Endothelial cell of umbilical vein (primary cell): ENCODE results near the gene TACSTD2. TPM values are rescaled to one million over a fixed set of nuclear protein-coding genes. Genes with fewer than 3 reads are reported as not detected.

Experiments
- BruUV-seq: library from RNA; stranded (reverse); fragments of 400-500 nt; replicated peaks from 2 replicates; lab custom pipeline; 2021; lab: Mats Ljungman, UMichigan
- CTCF ChIA-PET: fragments of 300-600, 350-600 bp; sonication (Branson Sonifier 250); formaldehyde crosslinking; loops from one replicate; lab custom pipeline; 2021; ENCODE audit warnings: antibody characterized with exemption, inconsistent platforms; lab: Charles Lee
- POLR2A ChIA-PET: fragments of 300-600, 350-600 bp; sonication (Branson Sonifier 250); formaldehyde crosslinking; loops from one replicate; lab custom pipeline; 2021; ENCODE audit warnings: antibody characterized with exemption, inconsistent platforms; lab: Charles Lee
- DNase-seq: peaks from one replicate; pipeline ENCODE4 v3.0.0-alpha.2; 2011; ENCODE audit warnings: low read depth, low spot score
- FAIRE-seq: peaks from 2 replicates; lab custom pipeline; 2011; peaks lifted over from hg19 to GRCh38; lab: Jason Lieb, UNC
- H2AFZ ChIP-seq: 2 replicates; pipeline ENCODE4 v1.6.0; 2012; ENCODE audit warnings: low read depth, low read length, control low read depth, inconsistent platforms
- H3K27ac ChIP-seq: 2 replicates; pipeline ENCODE4 v1.5.1; 2011; ENCODE audit warnings: low read depth, mild to moderate bottlenecking, control low read depth, low read length, moderate library complexity; ENCODE audit not compliant: insufficient read depth
- H3K27me3 ChIP-seq, 2 experiments: 2 replicates each; pipeline versions ENCODE4 v1.6.0 to v1.6.1; 2011; ENCODE audit warnings: low read length in 2 of 2, mixed read lengths in 1 of 2; ENCODE audit not compliant: control insufficient read depth in 2 of 2, insufficient read depth in 2 of 2
- H3K36me3 ChIP-seq, 2 experiments: 2 replicates in 1 of 2; 3 replicates in 1 of 2; pipeline ENCODE4 v1.5.1; 2011; ENCODE audit warnings: low read length in 2 of 2, mild to moderate bottlenecking in 1 of 2, moderate library complexity in 1 of 2; ENCODE audit not compliant: control insufficient read depth in 2 of 2, insufficient read depth in 2 of 2; ENCODE audit errors: extremely low read depth in 1 of 2
- H3K4me1 ChIP-seq: 3 replicates; pipeline ENCODE4 v1.5.1; 2011; ENCODE audit warnings: mild to moderate bottlenecking, low read length; ENCODE audit not compliant: control insufficient read depth, insufficient read depth; ENCODE audit errors: extremely low read depth
- H3K4me2 ChIP-seq: 2 replicates; pipeline ENCODE4 v1.6.1; 2011; ENCODE audit warnings: low read length, control low read depth, mixed read lengths; ENCODE audit not compliant: insufficient read depth
- H3K4me3 ChIP-seq, 3 experiments: fragments of 200-600 bp in 1 of 3; sonication (generic), shearing (Covaris generic) in 1 of 3; replicated peaks in 1 of 3; 2 replicates each; pipeline ENCODE4 v1.5.1; 2011 to 2016; ENCODE audit warnings: control low read depth in 3 of 3, low read length in 3 of 3, mild to moderate bottlenecking in 2 of 3, inconsistent platforms in 1 of 3, low read depth in 1 of 3, moderate library complexity in 1 of 3; ENCODE audit not compliant: insufficient read depth in 1 of 3
- H3K79me2 ChIP-seq: 2 replicates; pipeline ENCODE4 v1.6.0; 2012; ENCODE audit warnings: low read length, inconsistent platforms; ENCODE audit not compliant: control insufficient read depth, insufficient read depth
- H3K9ac ChIP-seq: replicated peaks from 2 replicates; pipeline ENCODE3; 2011; ENCODE audit warnings: low read length, control low read depth; ENCODE audit not compliant: insufficient read depth; ENCODE audit errors: extremely low read depth
- H3K9me1 ChIP-seq: replicated peaks from 3 replicates; pipeline ENCODE4 v1.6.0; 2011; ENCODE audit warnings: mild to moderate bottlenecking, low read length; ENCODE audit not compliant: control insufficient read depth, insufficient read depth; ENCODE audit errors: extremely low read depth
- H3K9me3 ChIP-seq: replicated peaks from 2 replicates; pipeline ENCODE4 v1.5.1; 2012; ENCODE audit warnings: low read length, inconsistent platforms; ENCODE audit not compliant: control insufficient read depth, insufficient read depth
- H4K20me1 ChIP-seq: replicated peaks from 2 replicates; pipeline ENCODE3; 2011; ENCODE audit warnings: mild to moderate bottlenecking, low read length; ENCODE audit not compliant: control insufficient read depth, insufficient read depth; ENCODE audit errors: extremely low read depth
- CTCF ChIP-seq, 2 donors: IDR thresholded peaks; 1 replicate in 1 of 2; 2 replicates in 1 of 2; pipeline ENCODE4 v1.5.1; 2011; ENCODE audit warnings: low read length in 2 of 2, mild to moderate bottlenecking in 2 of 2, moderate library complexity in 2 of 2, control low read depth in 1 of 2, inconsistent platforms in 1 of 2, low read depth in 1 of 2; ENCODE audit not compliant: insufficient read depth in 1 of 2; ENCODE audit errors: extremely low read depth in 1 of 2
- EZH2 ChIP-seq: IDR thresholded peaks from 2 replicates; pipeline ENCODE4 v1.6.1; 2012; ENCODE audit warnings: borderline replicate concordance, low read depth, mild to moderate bottlenecking, moderate library complexity, low read length, inconsistent platforms; ENCODE audit not compliant: severe bottlenecking
- FOS ChIP-seq: IDR thresholded peaks from 2 replicates; pipeline ENCODE4 v1.6.1; 2011; ENCODE audit warnings: mild to moderate bottlenecking, low read length, moderate library complexity, borderline replicate concordance; ENCODE audit not compliant: insufficient read depth
- GATA2 ChIP-seq: IDR thresholded peaks from 2 replicates; pipeline ENCODE4 v1.7.0; 2011; ENCODE audit warnings: low read depth, mild to moderate bottlenecking, moderate library complexity, mixed read lengths, low read length; ENCODE audit not compliant: insufficient read length, insufficient read depth
- JUN ChIP-seq: IDR thresholded peaks from 2 replicates; pipeline ENCODE4 v1.6.1; 2011; ENCODE audit warnings: borderline replicate concordance, low read depth; ENCODE audit not compliant: insufficient read length, insufficient read depth
- MAX ChIP-seq: IDR thresholded peaks from 2 replicates; pipeline ENCODE4 v1.6.1; 2011; ENCODE audit not compliant: insufficient read depth, insufficient read length
- MYC ChIP-seq: IDR thresholded peaks from one replicate; pipeline ENCODE4 v1.6.1; 2011; ENCODE audit warnings: mild to moderate bottlenecking, low read depth, low read length
- POLR2A ChIP-seq: IDR thresholded peaks from 2 replicates; pipeline ENCODE4 v1.6.1; 2012; ENCODE audit warnings: low read depth, mild to moderate bottlenecking, control low read depth, low read length
- POLR2AphosphoS5 ChIP-seq: IDR thresholded peaks from 2 replicates; pipeline ENCODE4 v1.6.1; 2012; ENCODE audit warnings: low read depth, mild to moderate bottlenecking, control low read depth, low read length, moderate library complexity; ENCODE audit not compliant: insufficient read depth
- dilution Hi-C: fragments of 300-500 bp; cut with MboI; formaldehyde crosslinking; loops from one replicate; pipeline ENCODE4 v1.15.0; 2019; ENCODE audit warnings: low sequenced_read_pairs; ENCODE audit not compliant: extremely low pct_ligation_motif_present
- intact Hi-C: fragments of 100-400 bp; cut with micrococcal nuclease; formaldehyde crosslinking; loops from one replicate; pipeline ENCODE4 v1.10.0; 2022
- polyA plus RNA-seq, 4 experiments: library from polyadenylated mRNA; depleted of rRNA in 3 of 4; stranded (reverse) in 3 of 4; unstranded in 1 of 4; fragments of >200 nt; gene quantifications; 2 replicates each; pipeline versions ENCODE4 v1.2.1 to v1.2.3, GENCODE V29; 2011 to 2012; ENCODE audit warnings: missing spikeins in 1 of 4
- total RNA-seq: library from RNA; stranded (reverse); gene quantifications from 2 replicates; pipeline ENCODE4 v1.2.3, GENCODE V29; 2021

TACSTD2 gene
- total and polyA plus RNA-seq, 2 donors (not counting 3 experiments of a cell fraction or from before 2014, with no cell fraction given) = 30.7 to 43.3 TPM

- BruUV-seq = no TSS peak
- CTCF ChIA-PET = no interaction called here
- no peaks in the 10 kb centered on the region for H3K9me1 ChIP-seq
- H3K79me2 ChIP-seq = no peaks in the 10 kb centered on the region
- FAIRE-seq = no peak
- H3K4me3 ChIP-seq = no peak overlapping the region
- no peaks in the 10 kb centered on the region for H3K27me3 ChIP-seq
- H3K36me3 ChIP-seq = no peaks in the 10 kb centered on the region
- no peak overlapping the region for H3K4me2 ChIP-seq
- H2AFZ ChIP-seq = no peak overlapping the region
- no peaks in the 10 kb centered on the region for H3K4me1 ChIP-seq
- DNase-seq = no peak
- H4K20me1 ChIP-seq = no peaks in the 10 kb centered on the region
- dilution Hi-C loops (no loop called here), intact Hi-C loops (no loop called here)
- TF ChIP-seq GATA2 = no peak
- no peak for TF ChIP-seq POLR2A
- no peak for TF ChIP-seq MYC
- TF ChIP-seq FOS = no peak
- TF ChIP-seq CTCF (IDR thresholded peaks at IDR 0.05; ENCODE audit: extremely low read depth in 1 of 2, insufficient read depth in 1 of 2, low read depth in 1 of 2, low read length in 2 of 2) = no peak
- TF ChIP-seq JUN = no peak
- TF ChIP-seq EZH2 = no peak
- TF ChIP-seq MAX = no peak
- no peak for TF ChIP-seq POLR2AphosphoS5
- POLR2A ChIA-PET = no interaction called here
- no peak overlapping the region for H3K27ac ChIP-seq
- H3K9me3 ChIP-seq = no peaks in the 10 kb centered on the region
- no peak overlapping the region for H3K9ac ChIP-seq
These were observed 47.8 kb downstream of the TACSTD2 start for GRCh38 chr1:58529284-58529683.
